IPS-15b (cell line): ENCODE data around the gene COX7A1.
A peak's percentile ranks its signal among the peaks of the same experiment; 100 is the strongest.

Source experiments
- H3K27me3 ChIP-seq: one replicate; pipeline ENCODE4 v1.6.1; 2013; ENCODE audit warnings: low read length; ENCODE audit not compliant: control insufficient read depth, insufficient read depth
- H3K36me3 ChIP-seq: one replicate; pipeline ENCODE4 v1.6.1; 2013; ENCODE audit warnings: low read length; ENCODE audit not compliant: control insufficient read depth, insufficient read depth
- H3K4me1 ChIP-seq: one replicate; pipeline ENCODE4 v1.6.1; 2013; ENCODE audit warnings: mild to moderate bottlenecking, low read length; ENCODE audit not compliant: control insufficient read depth, insufficient read depth
- H3K4me3 ChIP-seq: one replicate; pipeline ENCODE4 v1.5.1; 2013; ENCODE audit warnings: low read depth, low read length
- H3K9ac ChIP-seq: one replicate; pipeline ENCODE4 v1.6.1; 2013; ENCODE audit warnings: low read depth, mild to moderate bottlenecking, low read length
- H3K9me3 ChIP-seq: one replicate; pipeline ENCODE4 v1.6.1; 2013; ENCODE audit warnings: mild to moderate bottlenecking, low read length; ENCODE audit not compliant: control insufficient read depth, insufficient read depth

Gene COX7A1

GRCh38 chr19:36120092-36120983, 31.9 kb downstream of the COX7A1 start:
- no peaks in the 10 kb centered on the region for H3K27me3 ChIP-seq
- H3K9ac ChIP-seq: no peak overlapping the region
- H3K4me1 ChIP-seq: peaks cover 5% of the 10 kb centered on the region
- peaks cover 23% of the 10 kb centered on the region for H3K36me3 ChIP-seq
- H3K9me3 ChIP-seq: no peaks in the 10 kb centered on the region
- no peak overlapping the region for H3K4me3 ChIP-seq

- Histone ChIP-seq H3K27me3 (no peaks in the 10 kb centered on the region), H3K9ac (no peak overlapping the region), H3K4me3 (peak overlapping the region; percentile 98), H3K4me1 (peaks cover 9% of the 10 kb centered on the region), H3K9me3 (no peaks in the 10 kb centered on the region), H3K36me3 (peaks cover 20% of the 10 kb centered on the region)
These were observed 36.0 kb downstream of the COX7A1 start for GRCh38 chr19:36116344-36116637.

GRCh38 chr19:36115453-36116343, 36.5 kb downstream of the COX7A1 start, which contains the start of gene TBCB:
TSS of gene TBCB (plus strand) at chr19:36115468. CDS start at chr19:36115561, 93 bp downstream.
- peak within 1 kb of the TSS; percentile 98 for H3K4me3 ChIP-seq
- peaks cover 14% of the 10 kb centered on the region for H3K4me1 ChIP-seq
- H3K9ac ChIP-seq: peak within 1 kb of the TSS; percentile 81
- no peaks in the 10 kb centered on the region for H3K27me3 ChIP-seq
- peaks cover 20% of the 10 kb centered on the region for H3K36me3 ChIP-seq
- no peaks in the 10 kb centered on the region for H3K9me3 ChIP-seq

GRCh38 chr19:36114721-36115452, 37.4 kb downstream of the COX7A1 start, which contains the start of gene POLR2I:
TSS of gene POLR2I (minus strand) at chr19:36114875. CDS start at chr19:36114856, 19 bp downstream.
- Histone ChIP-seq H3K36me3 (peaks cover 20% of the 10 kb centered on the region), H3K9me3 (no peaks in the 10 kb centered on the region), H3K4me3 (peak within 1 kb of the TSS; percentile 98), H3K27me3 (no peaks in the 10 kb centered on the region), H3K9ac (peak within 1 kb of the TSS; percentile 81), H3K4me1 (peaks cover 14% of the 10 kb centered on the region)

- H3K36me3 ChIP-seq: peaks cover 17% of the 10 kb centered on the region
- H3K4me1 ChIP-seq: peaks cover 11% of the 10 kb centered on the region
- no peaks in the 10 kb centered on the region for H3K9me3 ChIP-seq
- H3K4me3 ChIP-seq: peak overlapping the region; percentile 98
- H3K9ac ChIP-seq: peak overlapping the region; percentile 81
- no peaks in the 10 kb centered on the region for H3K27me3 ChIP-seq
These were observed 38.1 kb downstream of the COX7A1 start for GRCh38 chr19:36113894-36114720.

- peaks cover 14% of the 10 kb centered on the region for H3K36me3 ChIP-seq
- no peaks in the 10 kb centered on the region for H3K9me3 ChIP-seq
- no peaks in the 10 kb centered on the region for H3K27me3 ChIP-seq
- peaks cover 11% of the 10 kb centered on the region for H3K4me1 ChIP-seq
- no peak overlapping the region for H3K9ac ChIP-seq
- peak overlapping the region; percentile 98 for H3K4me3 ChIP-seq
These were observed 38.8 kb downstream of the COX7A1 start for GRCh38 chr19:36113425-36113824.

- Histone ChIP-seq H3K27me3 (no peaks in the 10 kb centered on the region), H3K36me3 (peaks cover 14% of the 10 kb centered on the region), H3K9me3 (no peaks in the 10 kb centered on the region), H3K4me3 (no peak overlapping the region), H3K4me1 (peaks cover 11% of the 10 kb centered on the region), H3K9ac (no peak overlapping the region)
These were observed 39.6 kb downstream of the COX7A1 start for GRCh38 chr19:36112678-36113077.

GRCh38 chr19:36111200-36111539, 41.1 kb downstream of the COX7A1 start:
- H3K9ac ChIP-seq: no peak overlapping the region
- no peaks in the 10 kb centered on the region for H3K9me3 ChIP-seq
- H3K4me3 ChIP-seq: no peak overlapping the region
- H3K36me3 ChIP-seq: peaks cover 14% of the 10 kb centered on the region
- H3K27me3 ChIP-seq: no peaks in the 10 kb centered on the region
- H3K4me1 ChIP-seq: peaks cover 11% of the 10 kb centered on the region

- H3K9me3 ChIP-seq: no peaks in the 10 kb centered on the region
- peaks cover 11% of the 10 kb centered on the region for H3K4me1 ChIP-seq
- no peak within 1 kb of the TSS for H3K9ac ChIP-seq
These were observed 41.6 kb downstream of the COX7A1 start, which contains the start of gene OVOL3 for GRCh38 chr19:36110487-36111199. TSS of gene OVOL3 (plus strand) at chr19:36111143. CDS start at chr19:36111203, 60 bp downstream.

GRCh38 chr19:36108684-36109083, 43.6 kb downstream of the COX7A1 start:
- Histone ChIP-seq H3K27me3 (no peaks in the 10 kb centered on the region), H3K4me1 (peaks cover 11% of the 10 kb centered on the region), H3K36me3 (peaks cover 29% of the 10 kb centered on the region), H3K4me3 (no peak overlapping the region), H3K9ac (no peak overlapping the region), H3K9me3 (no peaks in the 10 kb centered on the region)

More at GRCh38 chr19:36110487-36111199, 41.6 kb downstream of the COX7A1 start, which contains the start of gene OVOL3:
- Histone ChIP-seq H3K4me3 (no peak within 1 kb of the TSS), H3K27me3 (no peaks in the 10 kb centered on the region), H3K36me3 (peaks cover 14% of the 10 kb centered on the region)
